Prostate gland (tissue), 2 donors: ENCODE measurements around the gene FRMD5. TPM values are rescaled to one million over a fixed set of nuclear protein-coding genes. Genes with fewer than 3 reads are reported as not detected.
A peak's percentile ranks its signal among the peaks of the same experiment; 100 is the strongest.

Experiments used
- DNase-seq: peaks from one replicate; pipeline ENCODE4 v3.0.0-alpha.2; 2019; ENCODE audit warnings: low spot score
- H3K27ac ChIP-seq, 2 donors: fragments of 200-600 bp; sonication (generic); 2 replicates each; pipeline ENCODE4 v1.5.1; 2017 to 2019
- H3K27me3 ChIP-seq: fragments of 200-600 bp; sonication (generic); replicated peaks from 2 replicates; pipeline ENCODE4 v1.5.1; 2019; ENCODE audit not compliant: insufficient read depth
- H3K36me3 ChIP-seq, 2 donors: fragments of 200-600 bp; sonication (generic); 1 replicate in 1 of 2; 2 replicates in 1 of 2; pipeline versions ENCODE4 v1.5.1 to v1.8.1; 2017 to 2019
- H3K4me1 ChIP-seq: fragments of 200-600 bp; sonication (generic); replicated peaks from 2 replicates; pipeline ENCODE4 v1.5.1; 2019
- H3K4me3 ChIP-seq, 2 donors: fragments of 200-600 bp; sonication (generic); 2 replicates each; pipeline ENCODE4 v1.5.1; 2017 to 2019
- H3K9me3 ChIP-seq: fragments of 200-600 bp; sonication (generic); 2 replicates; pipeline ENCODE4 v1.5.1; 2017
- CTCF ChIP-seq, 4 experiments: fragments of 200-600 bp in 2 of 4; fragments of 450-650 bp in 2 of 4; sonication (generic) in 2 of 4; IDR thresholded peaks; 1 replicate in 3 of 4; 2 replicates in 1 of 4; pipeline ENCODE4 v1.5.1; 2016 to 2019; ENCODE audit warnings: antibody characterized with exemption in 4 of 4, mild to moderate bottlenecking in 2 of 4, moderate library complexity in 2 of 4
- POLR2A ChIP-seq: fragments of 450-650 bp; IDR thresholded peaks from one replicate; pipeline ENCODE4 v1.6.1; 2016; ENCODE audit warnings: antibody characterized with exemption, mild to moderate bottlenecking
- POLR2AphosphoS5 ChIP-seq: sonication (generic); formaldehyde crosslinking; IDR thresholded peaks from one replicate; pipeline ENCODE4 v1.6.1; 2017; ENCODE audit warnings: antibody characterized with exemption
- WGBS: methylation state at CpG from one replicate; pipeline ENCODE4 v1.1.5; 2018; 5-methylcytosine and 5-hydroxymethylcytosine counted together
- intact Hi-C: fragments of 100-400 bp; cut with DNase I; formaldehyde crosslinking; loops from one replicate; pipeline ENCODE4 v1.14.2; 2022
- total RNA-seq, 2 donors: library from RNA; depleted of rRNA; stranded (reverse); fragments of >200 nt; gene quantifications; one replicate each; pipeline ENCODE4 v1.1.0, GENCODE V29; 2016

FRMD5 gene
- total RNA-seq, 2 donors from 2014 or later, result 0.36 to 8.1 TPM

DNA sequence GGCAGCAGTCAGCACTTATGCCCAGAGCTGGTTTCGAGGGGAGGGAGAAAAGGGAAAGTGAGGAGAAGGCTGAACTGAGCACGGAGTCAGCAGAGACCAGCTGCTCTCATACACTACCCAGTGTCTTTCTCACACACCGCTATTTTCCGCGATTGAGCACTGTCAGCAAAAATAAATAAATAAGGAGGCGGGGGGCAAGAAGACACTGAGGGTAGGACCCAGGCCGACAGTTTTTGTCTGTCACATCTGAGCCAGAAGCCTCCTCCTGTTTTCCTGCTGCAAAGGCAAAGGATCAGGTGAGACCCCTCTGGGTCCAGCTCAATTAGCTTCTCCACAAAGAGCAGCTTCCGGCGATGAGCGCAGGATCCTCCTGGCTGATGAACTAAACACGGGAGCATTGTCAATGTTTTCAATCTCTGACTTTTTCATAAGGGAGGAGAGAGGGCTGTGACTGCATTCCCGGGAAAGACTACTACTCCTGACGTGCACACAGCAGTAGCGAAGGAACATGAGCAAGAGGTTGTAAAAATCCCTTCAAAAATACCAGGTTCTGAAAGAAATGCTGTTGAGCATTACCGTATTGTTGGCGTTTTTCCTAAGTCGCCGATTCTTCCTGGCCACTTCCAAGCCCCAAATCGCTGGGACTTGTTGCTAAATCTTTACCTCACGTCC lies 1.3 kb downstream of the FRMD5 start:
- Histone ChIP-seq H3K4me1 (no peaks in the 10 kb centered on the region), H3K36me3 (no peaks in the 10 kb centered on the region), H3K9me3 (no peaks in the 10 kb centered on the region), H3K27me3 (no peaks in the 10 kb centered on the region), H3K27ac (no peak overlapping the region), H3K4me3 (peak overlapping the region in 1 of 2 donors; percentile 71)
- intact Hi-C loops, result no loop called here
- WGBS, result 9% methylated on average over 20 of the region's 20 CpGs
- TF ChIP-seq POLR2AphosphoS5 (no peak), CTCF (IDR thresholded peaks at IDR 0.05) (no peak), POLR2A (no peak)
- no peak for DNase-seq

DNA sequence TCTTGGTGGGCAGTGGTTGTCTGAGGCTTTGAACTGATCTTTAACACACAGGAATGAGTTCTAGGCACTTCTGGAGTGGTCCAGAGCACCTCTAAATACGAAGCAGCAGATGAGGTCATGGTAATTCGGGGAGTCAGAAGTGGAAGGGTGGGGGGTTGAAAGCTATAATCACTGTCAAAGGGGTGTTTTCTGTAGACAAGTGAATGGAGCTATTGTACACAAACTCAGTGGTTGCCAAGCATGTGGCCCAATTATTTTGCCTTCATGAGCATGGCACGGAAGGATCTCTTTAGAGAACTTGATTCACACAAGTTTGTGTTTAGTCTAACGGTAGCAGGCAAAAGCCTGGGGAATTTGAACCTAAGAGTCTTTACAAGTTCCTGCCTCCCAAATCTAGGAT lies 6.3 kb downstream of the FRMD5 start:
- no peak overlapping the region for H3K27ac ChIP-seq
- TF ChIP-seq POLR2A (no peak), POLR2AphosphoS5 (no peak), CTCF (IDR thresholded peaks at IDR 0.05) (no peak)
- H3K9me3 ChIP-seq, result no peaks in the 10 kb centered on the region
- 87% methylated on average over 4 of the region's 4 CpGs for WGBS
- no peaks in the 10 kb centered on the region for H3K36me3 ChIP-seq
- DNase-seq, result no peak
- H3K4me1 ChIP-seq, result no peaks in the 10 kb centered on the region
- H3K4me3 ChIP-seq, result no peak overlapping the region
- no peaks in the 10 kb centered on the region for H3K27me3 ChIP-seq
- intact Hi-C loops, result no loop called here

DNA sequence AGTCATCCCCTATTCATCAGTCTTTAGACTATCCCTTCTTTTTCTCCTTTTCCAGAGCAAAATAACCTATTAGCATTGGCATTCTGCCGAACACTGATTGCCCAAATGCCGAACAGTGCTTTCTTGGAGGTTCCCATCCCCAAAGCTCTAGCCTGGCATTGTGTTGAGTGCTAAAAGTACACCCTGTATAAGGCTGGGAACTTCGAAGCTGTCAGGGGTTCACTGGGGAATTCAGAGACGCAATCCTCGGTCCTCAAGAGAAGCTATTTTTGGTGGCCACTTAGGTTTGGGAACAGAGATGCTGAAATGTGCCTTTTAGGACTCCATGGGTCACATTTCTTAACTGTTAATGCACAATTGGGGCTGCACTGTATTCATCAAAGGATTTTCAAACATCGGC lies 8.4 kb downstream of the FRMD5 start:
- TF ChIP-seq POLR2A (no peak), POLR2AphosphoS5 (no peak), CTCF (IDR thresholded peaks at IDR 0.05) (no peak)
- Histone ChIP-seq H3K36me3 (no peaks in the 10 kb centered on the region), H3K9me3 (no peaks in the 10 kb centered on the region), H3K4me3 (no peak overlapping the region), H3K27ac (no peak overlapping the region), H3K27me3 (no peaks in the 10 kb centered on the region), H3K4me1 (no peaks in the 10 kb centered on the region)
- no peak for DNase-seq
- WGBS, result 85% methylated on average over 6 of the region's 6 CpGs
- intact Hi-C loops, result no loop called here

- Histone ChIP-seq H3K9me3 (no peaks in the 10 kb centered on the region), H3K36me3 (no peaks in the 10 kb centered on the region), H3K4me1 (no peaks in the 10 kb centered on the region), H3K27me3 (no peaks in the 10 kb centered on the region), H3K4me3 (no peak overlapping the region), H3K27ac (no peak overlapping the region)
- TF ChIP-seq CTCF (IDR thresholded peaks at IDR 0.05) (no peak), POLR2A (no peak), POLR2AphosphoS5 (no peak)
- 93% methylated on average over 4 of the region's 4 CpGs for WGBS
- no peak for DNase-seq
- intact Hi-C loops, result no loop called here
Measured at GRCh38 chr15:44183363-44183762, 11.7 kb downstream of the FRMD5 start.

- Histone ChIP-seq H3K4me3 (no peak overlapping the region), H3K27ac (no peak overlapping the region), H3K27me3 (no peaks in the 10 kb centered on the region), H3K36me3 (no peaks in the 10 kb centered on the region), H3K4me1 (no peaks in the 10 kb centered on the region), H3K9me3 (no peaks in the 10 kb centered on the region)
- 71% methylated on average over 2 of the region's 2 CpGs for WGBS
- intact Hi-C loops, result no loop called here
- no peak for TF ChIP-seq POLR2A
- no peak for DNase-seq
Measured at GRCh38 chr15:44181410-44181809, 13.7 kb downstream of the FRMD5 start.
